LNCaP clone FGC (cell line): ENCODE measurements around the gene SLCO3A1.
"Not testable (repeated sequence)": the region's sequence is repeated elsewhere in the genome, so short reads cannot be mapped to it uniquely, and the experiment has no call there.

Source experiments
- DNase-seq: peaks from one replicate; pipeline ENCODE4 v3.0.0-alpha.2; 2011; ENCODE audit warnings: low read depth
- H3K4me3 ChIP-seq: 2 replicates; pipeline ENCODE4 v1.5.1; 2011; ENCODE audit warnings: mild to moderate bottlenecking, low read depth, low read length, control low read depth
- CTCF ChIP-seq: IDR thresholded peaks from 2 replicates; pipeline ENCODE4 v1.5.1; 2012; ENCODE audit warnings: mild to moderate bottlenecking; ENCODE audit not compliant: control insufficient read depth, insufficient read depth; ENCODE audit errors: extremely low read depth

The SLCO3A1 gene

GRCh38 chr15:92062505-92062904, 209.0 kb downstream of the SLCO3A1 start:
- no peak overlapping the region for H3K4me3 ChIP-seq
- DNase-seq = no peak
- no peak for TF ChIP-seq CTCF

- no peak for TF ChIP-seq CTCF
- H3K4me3 ChIP-seq = no peak overlapping the region
- DNase-seq = no peak
Observed at GRCh38 chr15:92068121-92068520, 214.6 kb downstream of the SLCO3A1 start.

- no peak for TF ChIP-seq CTCF
- DNase-seq = no peak
- no peak overlapping the region for H3K4me3 ChIP-seq
Observed at GRCh38 chr15:92069308-92070250, 216.1 kb downstream of the SLCO3A1 start.

GRCh38 chr15:92070251-92070650, 216.7 kb downstream of the SLCO3A1 start:
- H3K4me3 ChIP-seq, DNase-seq: not testable (repeated sequence)

- no peak for DNase-seq
- TF ChIP-seq CTCF = no peak
Observed at GRCh38 chr15:92071045-92071634, 217.6 kb downstream of the SLCO3A1 start.

GRCh38 chr15:92073044-92073785, 219.7 kb downstream of the SLCO3A1 start:
- TF ChIP-seq CTCF = no peak
- H3K4me3 ChIP-seq = no peak overlapping the region
- no peak for DNase-seq

More at GRCh38 chr15:92071045-92071634, 217.6 kb downstream of the SLCO3A1 start:
- H3K4me3 ChIP-seq = no peak overlapping the region

GRCh38 chr15:92074101-92074500, 220.6 kb downstream of the SLCO3A1 start:
- DNase-seq = no peak
- H3K4me3 ChIP-seq = no peak overlapping the region
- TF ChIP-seq CTCF = no peak
